Right lobe of liver (tissue), 6 donors: Measurements from ENCODE around the gene MYLK4. TPM values are rescaled to one million over a fixed set of nuclear protein-coding genes. Genes with fewer than 3 reads are reported as not detected.

Experiments
- ATAC-seq, 4 donors: fragments of 200-7000 bp; cut with Tn5 transposase; one replicate each; pipeline ENCODE4 v1.9.1; 2020; ENCODE audit warnings: mild to moderate bottlenecking in 4 of 4, moderate library complexity in 4 of 4
- DNase-seq, 3 donors: peaks; one replicate each; pipeline ENCODE4 v3.0.0-alpha.2; 2020
- H3K27ac ChIP-seq, 3 donors: fragments of 200-600 bp; one replicate each; pipeline ENCODE4 v1.8.0; 2022
- H3K27me3 ChIP-seq, 2 donors: fragments of 200-600 bp; one replicate each; pipeline ENCODE4 v1.8.0; 2022
- H3K36me3 ChIP-seq, 4 donors: fragments of 200-600 bp; sonication (generic) in 1 of 4; one replicate each; pipeline versions ENCODE4 v1.5.1 to v1.8.0; 2017 to 2022; ENCODE audit warnings: control low read depth in 1 of 4
- H3K4me1 ChIP-seq, 4 donors: fragments of 200-600 bp; sonication (generic) in 1 of 4; one replicate each; pipeline versions ENCODE4 v1.5.1 to v1.8.0; 2017 to 2022; ENCODE audit warnings: control low read depth in 1 of 4
- H3K4me3 ChIP-seq, 3 donors: fragments of 200-600 bp; one replicate each; pipeline ENCODE4 v1.8.0; 2022
- H3K9me3 ChIP-seq, 4 donors: fragments of 200-600 bp; sonication (generic) in 1 of 4; one replicate each; pipeline versions ENCODE4 v1.5.1 to v1.8.0; 2017 to 2022; ENCODE audit warnings: control low read depth in 1 of 4
- POLR2A ChIP-seq: fragments of 450-650 bp; IDR thresholded peaks from one replicate; pipeline ENCODE4 v1.6.1; 2017; ENCODE audit warnings: antibody characterized with exemption, mild to moderate bottlenecking
- WGBS: methylation state at CpG from one replicate; pipeline ENCODE4 v1.1.6; 2018; ENCODE audit warnings: low coverage, low lambda C conversion rate; ENCODE audit not compliant: insufficient coverage; ENCODE audit errors: missing lambda C conversion rate; 5-methylcytosine and 5-hydroxymethylcytosine counted together
- intact Hi-C, 2 donors: fragments of 100-400 bp; cut with DNase I; formaldehyde crosslinking; loops; one replicate each; pipeline versions ENCODE4 v1.11.2 to v1.14.1; 2022
- total RNA-seq, 6 experiments: library from RNA; depleted of rRNA in 2 of 6; stranded (reverse); fragments of >200 nt in 2 of 6; fragmentation: NEBNext Ultra II Directional in 3 of 6; extraction: Animal tissue kit (Norgen Biotek cat#: 25700) in 3 of 6; gene quantifications; one replicate each; pipeline versions ENCODE4 v1.1.0 to v1.2.4, GENCODE V29; 2016 to 2023
- TF ChIP-seq, protein P1 (sequence below), 4 donors: fragments of 200-600 bp in 3 of 4; fragments of 450-650 bp in 1 of 4; IDR thresholded peaks; one replicate each; pipeline versions ENCODE4 v1.5.1 to v1.8.0; 2016 to 2022; ENCODE audit warnings: antibody characterized with exemption in 4 of 4, mild to moderate bottlenecking in 2 of 4
- donor health status: DM: no; HTN: yes; CAD: no.
- donor health status: DM: no; HTN: no; CAD: no.
- donor health status: DM: no; HTN: no; CAD: no.
- donor health status: DM: no; HTN: yes; CAD: no.
- donor health status: DM: no; HTN: yes; CAD: no.

The MYLK4 gene
- total RNA-seq, 6 experiments from 2014 or later: 0.22 to 0.46 (median 0.27) TPM; not detected in 1

DNA sequence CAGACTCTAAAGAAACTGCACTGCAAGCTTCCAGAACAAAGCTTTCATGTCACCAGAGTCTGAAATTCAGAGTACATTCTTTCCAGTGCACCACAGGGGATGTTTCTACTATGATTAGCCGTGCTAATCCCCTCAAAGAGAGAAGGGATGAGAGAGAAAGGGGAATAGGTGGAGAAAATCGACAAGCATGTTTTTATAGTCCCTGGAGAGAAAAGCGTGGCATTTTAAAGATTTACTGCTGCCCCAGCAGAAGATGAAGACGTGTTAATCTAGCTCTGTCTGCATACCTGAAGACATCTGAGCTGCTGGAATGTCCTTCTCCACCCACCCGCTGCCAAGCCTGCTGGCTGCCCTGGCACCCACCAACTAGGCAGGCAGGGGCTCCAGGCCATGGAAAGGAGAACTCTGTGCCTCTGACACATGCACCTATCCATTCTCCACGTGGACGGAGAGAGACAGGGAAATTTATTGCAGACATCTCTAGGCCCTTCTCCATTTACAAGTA, 4.1 kb downstream of the MYLK4 start:
- no peak for ATAC-seq
- no peak for TF ChIP-seq POLR2A
- TF ChIP-seq, protein P1, sequence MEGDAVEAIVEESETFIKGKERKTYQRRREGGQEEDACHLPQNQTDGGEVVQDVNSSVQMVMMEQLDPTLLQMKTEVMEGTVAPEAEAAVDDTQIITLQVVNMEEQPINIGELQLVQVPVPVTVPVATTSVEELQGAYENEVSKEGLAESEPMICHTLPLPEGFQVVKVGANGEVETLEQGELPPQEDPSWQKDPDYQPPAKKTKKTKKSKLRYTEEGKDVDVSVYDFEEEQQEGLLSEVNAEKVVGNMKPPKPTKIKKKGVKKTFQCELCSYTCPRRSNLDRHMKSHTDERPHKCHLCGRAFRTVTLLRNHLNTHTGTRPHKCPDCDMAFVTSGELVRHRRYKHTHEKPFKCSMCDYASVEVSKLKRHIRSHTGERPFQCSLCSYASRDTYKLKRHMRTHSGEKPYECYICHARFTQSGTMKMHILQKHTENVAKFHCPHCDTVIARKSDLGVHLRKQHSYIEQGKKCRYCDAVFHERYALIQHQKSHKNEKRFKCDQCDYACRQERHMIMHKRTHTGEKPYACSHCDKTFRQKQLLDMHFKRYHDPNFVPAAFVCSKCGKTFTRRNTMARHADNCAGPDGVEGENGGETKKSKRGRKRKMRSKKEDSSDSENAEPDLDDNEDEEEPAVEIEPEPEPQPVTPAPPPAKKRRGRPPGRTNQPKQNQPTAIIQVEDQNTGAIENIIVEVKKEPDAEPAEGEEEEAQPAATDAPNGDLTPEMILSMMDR (IDR thresholded peaks at IDR 0.05): no peak
- intact Hi-C loops: no loop called here
- peaks cover 0 to 14% (median 2%) of the 10 kb centered on the region in 4 donors for H3K4me1 ChIP-seq
- no peak for DNase-seq
- H3K36me3 ChIP-seq: no peaks in the 10 kb centered on the region
- no peaks in the 10 kb centered on the region for H3K27me3 ChIP-seq
- H3K4me3 ChIP-seq: no peak overlapping the region
- no peaks in the 10 kb centered on the region for H3K9me3 ChIP-seq
- no peak overlapping the region for H3K27ac ChIP-seq
- WGBS: 74% methylated on average over 5 of the region's 7 CpGs

DNA sequence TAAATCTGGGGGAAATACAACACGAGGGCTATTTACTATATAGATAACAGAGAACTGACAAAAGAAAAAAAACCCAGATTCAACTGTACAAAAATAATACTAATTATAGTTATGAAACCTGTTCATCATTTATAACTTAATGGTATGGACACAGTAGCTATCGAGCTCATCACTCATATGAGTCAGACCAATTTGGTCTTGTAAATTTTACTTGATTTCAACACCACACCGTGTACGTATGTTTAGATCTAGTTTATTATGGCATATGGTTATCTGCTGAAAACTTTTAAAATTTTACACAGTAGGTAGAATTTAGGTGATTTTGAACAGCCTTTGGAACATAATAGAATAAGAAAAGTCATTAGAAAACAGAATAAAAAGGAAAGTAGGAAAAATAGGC, 5.5 kb downstream of the MYLK4 start:
- Histone ChIP-seq H3K4me3 (no peak overlapping the region), H3K27ac (no peak overlapping the region), H3K27me3 (no peaks in the 10 kb centered on the region), H3K9me3 (no peaks in the 10 kb centered on the region), H3K36me3 (no peaks in the 10 kb centered on the region), H3K4me1 (peaks cover 0 to 14% (median 2%) of the 10 kb centered on the region in 4 donors)
- TF ChIP-seq POLR2A: no peak
- TF ChIP-seq, protein P1 (IDR thresholded peaks at IDR 0.05): no peak
- intact Hi-C loops: no loop called here
- ATAC-seq: no peak
- no peak for DNase-seq
- WGBS: 76% methylated on average over 4 of the region's 4 CpGs

DNA sequence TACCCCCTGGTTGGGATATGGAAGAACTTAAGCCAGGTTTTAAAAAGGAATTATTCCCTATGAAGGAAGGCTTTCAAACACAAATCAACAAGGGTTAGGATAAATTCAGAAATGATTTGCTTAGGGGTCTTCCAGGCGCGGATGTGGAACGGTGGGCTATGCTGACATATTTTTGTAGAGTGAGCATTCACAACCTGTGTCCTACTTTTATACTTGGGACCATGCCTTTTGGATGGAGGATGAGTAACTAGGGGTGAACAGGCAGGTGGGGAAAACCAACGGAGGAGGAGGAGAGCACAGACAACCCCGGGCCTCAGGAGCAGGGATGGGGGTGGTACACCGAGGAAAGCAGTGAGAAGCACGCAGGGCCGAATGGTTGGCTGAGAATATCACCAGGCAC, 5.9 kb downstream of the MYLK4 start:
- H3K27ac ChIP-seq: no peak overlapping the region
- TF ChIP-seq, protein P1 (IDR thresholded peaks at IDR 0.05): no peak
- TF ChIP-seq POLR2A: no peak
- intact Hi-C loops: no loop called here
- DNase-seq (no peak), ATAC-seq (no peak)
- no peaks in the 10 kb centered on the region for H3K9me3 ChIP-seq
- H3K36me3 ChIP-seq: no peaks in the 10 kb centered on the region
- peaks cover 0 to 14% (median 2%) of the 10 kb centered on the region in 4 donors for H3K4me1 ChIP-seq
- H3K27me3 ChIP-seq: no peaks in the 10 kb centered on the region
- WGBS: 84% methylated on average over 8 of the region's 8 CpGs
- no peak overlapping the region for H3K4me3 ChIP-seq

DNA sequence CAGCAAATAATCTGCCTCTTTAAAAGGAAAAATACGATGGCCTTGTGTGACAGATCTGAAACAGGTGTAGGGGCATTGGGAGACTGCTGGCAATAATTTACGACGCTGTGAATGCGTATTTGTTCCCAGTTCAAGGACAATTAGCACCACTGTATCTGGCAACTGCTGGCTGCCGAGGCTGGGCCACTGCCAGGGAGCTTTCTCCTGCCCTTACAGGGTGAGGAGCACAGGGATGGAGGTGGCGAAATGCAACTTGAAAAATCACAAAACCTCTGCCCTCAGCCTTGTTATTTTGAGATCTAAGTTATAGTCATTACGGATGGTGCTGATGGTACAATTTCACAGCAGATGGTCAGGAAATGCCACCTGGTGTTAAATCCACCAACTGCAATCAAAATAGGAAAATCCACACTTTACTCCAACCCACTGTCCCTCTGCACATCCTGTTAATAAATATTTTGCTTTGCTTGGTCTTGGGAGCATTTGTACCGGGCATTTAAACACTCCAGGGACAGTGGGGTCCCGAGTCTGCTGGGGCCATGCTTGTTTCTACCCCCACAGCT, 6.4 kb downstream of the MYLK4 start:
- TF ChIP-seq POLR2A: no peak
- TF ChIP-seq, protein P1 (IDR thresholded peaks at IDR 0.05): peak in 3 of 4 donors; percentile 12 to 33 (median 27)
- no peaks in the 10 kb centered on the region for H3K36me3 ChIP-seq
- DNase-seq: peak; percentile 59 to 66 (median 65)
- peak overlapping the region in 2 of 3 donors; percentile 7 to 12 for H3K4me3 ChIP-seq
- no peaks in the 10 kb centered on the region for H3K27me3 ChIP-seq
- H3K27ac ChIP-seq: no peak overlapping the region
- intact Hi-C loops: no loop called here
- peaks cover 0 to 14% (median 2%) of the 10 kb centered on the region in 4 donors for H3K4me1 ChIP-seq
- WGBS: 33% methylated on average over 9 of the region's 9 CpGs
- H3K9me3 ChIP-seq: no peaks in the 10 kb centered on the region
- ATAC-seq: peak; percentile 59 to 70 (median 68)
